ENCODE measurements around the gene DPF3. TPM values are rescaled to one million over a fixed set of nuclear protein-coding genes. Genes with fewer than 3 reads are reported as not detected.
A peak's percentile ranks its signal among the peaks of the same experiment; 100 is the strongest.

The DPF3 gene
- total and polyA plus RNA-seq, 2 of the 13 experiments (the other 11 are each of a cell fraction or from before 2014, with no cell fraction given), result 0.09 to 0.60 TPM

- TF ChIP-seq NFE2 (CRISPR knock-in tag; IDR thresholded peaks at IDR 0.05) (no peak), ZNF790 (CRISPR knock-in tag; IDR thresholded peaks at IDR 0.05; ENCODE audit: borderline replicate concordance) (no peak), THAP11 (CRISPR knock-in tag; IDR thresholded peaks at IDR 0.05) (peak; percentile 76), ZFP36L1 (CRISPR knock-in tag; IDR thresholded peaks at IDR 0.05) (no peak), ZSCAN22 (CRISPR knock-in tag; IDR thresholded peaks at IDR 0.05) (no peak), ZNF687 (CRISPR knock-in tag; IDR thresholded peaks at IDR 0.05) (no peak), ZNF143 (CRISPR knock-in tag; IDR thresholded peaks at IDR 0.05) (peak; percentile 71)
Observed at GRCh38 chr14:72847721-72848120, 46.2 kb downstream of the DPF3 start (continued).

GRCh38 chr14:72845683-72846082, 48.2 kb downstream of the DPF3 start:
- no TSS peak for BruUV-seq (replicated peaks)
- TF ChIP-seq MIER3 (CRISPR knock-in tag; IDR thresholded peaks at IDR 0.05; ENCODE audit: borderline replicate concordance) (no peak), ZNF282 (IDR thresholded peaks at IDR 0.05; ENCODE audit: partially characterized antibody) (no peak), ZNF580 (CRISPR knock-in tag; IDR thresholded peaks at IDR 0.05; ENCODE audit: borderline replicate concordance, low read depth) (no peak), CCAR2 (optimal IDR thresholded peaks at IDR 0.05; ENCODE audit: low read depth, low read length) (no peak), PTBP1 (IDR thresholded peaks at IDR 0.05; ENCODE audit: low read depth, low read length, poor library complexity, severe bottlenecking) (no peak), ARID2 (CRISPR knock-in tag; IDR thresholded peaks at IDR 0.05; ENCODE audit: borderline replicate concordance) (no peak)
- CTCF ChIA-PET (ENCODE audit: low intra/inter-chr PET ratio, low total read pairs), result no interaction called here
- peaks cover 18% of the 10 kb centered on the region for H3K4me1 ChIP-seq (ENCODE audit: insufficient read depth, low read length)
- H2AFZ ChIP-seq (ENCODE audit: low read length), result no peak overlapping the region
- peaks cover 0 to under 1% of the 10 kb centered on the region in 2 experiments; a peak in 1 of 5 replicates for H3K27me3 ChIP-seq (ENCODE audit: control insufficient read depth in 1 of 2, insufficient read depth in 2 of 2, low read length in 2 of 2)
- no peaks in the 10 kb centered on the region for H3K9me3 ChIP-seq (ENCODE audit: low read length)
- H3K4me3 ChIP-seq (replicated peaks in 1 of 3; ENCODE audit: insufficient read depth in 1 of 3, low read depth in 2 of 3, low read length in 3 of 3), result no peak overlapping the region
- in situ Hi-C loops (cut with HindIII; ENCODE audit: extremely low pct_ligation_motif_present, low pct_unique_long_range_greater_than_20kb) (no loop called here), intact Hi-C loops (cut with micrococcal nuclease; ENCODE audit: unreplicated experiment) (no loop called here)
- no peak for DNase-seq (ENCODE audit: low spot score)
- H3K36me3 ChIP-seq (replicated peaks in 1 of 2; ENCODE audit: control insufficient read depth in 1 of 2, insufficient read depth in 2 of 2, low read length in 2 of 2), result no peaks in the 10 kb centered on the region
- H3K4me2 ChIP-seq (ENCODE audit: low read depth, low read length), result no peak overlapping the region
- 65% methylated on average over 4 of the region's 4 CpGs for WGBS (ENCODE audit: low lambda C conversion rate)
- FAIRE-seq, result no peak
- ATAC-seq, result no peak
- no peaks in the 10 kb centered on the region for H4K20me1 ChIP-seq (ENCODE audit: insufficient read depth, low read length)
- no peak overlapping the region for H3K27ac ChIP-seq (ENCODE audit: extremely low read length, insufficient read depth, low read length)
- H3K79me2 ChIP-seq (ENCODE audit: insufficient read depth, low read length), result no peaks in the 10 kb centered on the region
- H3K9ac ChIP-seq (ENCODE audit: insufficient read depth, low read depth, low read length), result no peak overlapping the region
- POLR2A ChIA-PET, result no interaction called here
